Caco-2 (cell line): Measurements from ENCODE around the gene OAS1. TPM values are rescaled to one million over a fixed set of nuclear protein-coding genes. Genes with fewer than 3 reads are reported as not detected.
"Not testable (repeated sequence)": the region's sequence is repeated elsewhere in the genome, so short reads cannot be mapped to it uniquely, and the experiment has no call there.

Experiments
- BruUV-seq: library from RNA; stranded (reverse); fragments of 400-500 nt; replicated peaks from 2 replicates; lab custom pipeline; 2021; lab: Mats Ljungman, UMichigan
- CTCF ChIA-PET: fragments of 300-600 bp; sonication (Branson Sonifier 250); formaldehyde crosslinking; loops from one replicate; lab custom pipeline; 2022; ENCODE audit warnings: antibody characterized with exemption; lab: Charles Lee
- POLR2A ChIA-PET: fragments of 300-600 bp; sonication (Branson Sonifier 250); formaldehyde crosslinking; loops from one replicate; lab custom pipeline; 2022; ENCODE audit warnings: antibody characterized with exemption; lab: Charles Lee
- DNase-seq, 2 experiments: peaks; one replicate each; pipeline versions ENCODE4 v3.0.0 to v3.0.0-alpha.2; 2020 to 2022
- H3K27me3 ChIP-seq: replicated peaks from 2 replicates; pipeline ENCODE4 v1.6.0; 2011; ENCODE audit warnings: low read length; ENCODE audit not compliant: control insufficient read depth, insufficient read depth
- H3K36me3 ChIP-seq: 2 replicates; pipeline ENCODE4 v1.5.1; 2011; ENCODE audit warnings: low read length; ENCODE audit not compliant: control insufficient read depth, insufficient read depth
- H3K4me1 ChIP-seq: fragments of 250-450 bp; sonication (Bioruptor Pico); 2 replicates; pipeline ENCODE4 v1.5.1; 2020; ENCODE audit warnings: mild to moderate bottlenecking
- H3K4me3 ChIP-seq: 2 replicates; pipeline ENCODE4 v1.5.1; 2011; ENCODE audit warnings: low read depth, mild to moderate bottlenecking, control low read depth, low read length
- H3K9me3 ChIP-seq: fragments of 250-450 bp; sonication (Bioruptor Pico); 2 replicates; pipeline ENCODE4 v1.5.1; 2020; ENCODE audit warnings: mild to moderate bottlenecking, moderate library complexity
- H3K27ac Mint-ChIP-seq: one replicate; pipeline ENCODE4 v1.8.0; 2022; ENCODE audit warnings: mixed read lengths; ENCODE audit not compliant: unreplicated experiment
- H3K27me3 Mint-ChIP-seq: one replicate; pipeline ENCODE4 v1.8.0; 2022; ENCODE audit warnings: mixed read lengths; ENCODE audit not compliant: insufficient read depth, unreplicated experiment
- H3K36me3 Mint-ChIP-seq: one replicate; pipeline ENCODE4 v1.8.0; 2022; ENCODE audit warnings: mild to moderate bottlenecking, mixed read lengths; ENCODE audit not compliant: insufficient read depth, unreplicated experiment
- H3K4me1 Mint-ChIP-seq: one replicate; pipeline ENCODE4 v1.8.0; 2022; ENCODE audit warnings: low read depth, mixed read lengths; ENCODE audit not compliant: unreplicated experiment
- H3K4me3 Mint-ChIP-seq: one replicate; pipeline ENCODE4 v1.8.0; 2022; ENCODE audit warnings: mild to moderate bottlenecking, moderate library complexity, mixed read lengths; ENCODE audit not compliant: unreplicated experiment
- H3K9me3 Mint-ChIP-seq: one replicate; pipeline ENCODE4 v1.8.0; 2022; ENCODE audit warnings: mixed read lengths; ENCODE audit not compliant: unreplicated experiment
- intact Hi-C: fragments of 100-400 bp; cut with micrococcal nuclease; formaldehyde crosslinking; loops from one replicate; pipeline ENCODE4 v1.10.0; 2022; ENCODE audit not compliant: unreplicated experiment
- total RNA-seq: library from RNA; stranded (reverse); gene quantifications from 2 replicates; pipeline ENCODE4 v1.2.3, GENCODE V29; 2022
- TF ChIP-seq, protein P1 (sequence below), 2 experiments: fragments of 200-600 bp in 1 of 2; IDR thresholded peaks; 1 replicate in 1 of 2; 2 replicates in 1 of 2; pipeline versions ENCODE4 v1.5.1 to v1.8.0; 2011 to 2022; ENCODE audit warnings: antibody characterized with exemption in 1 of 2, control low read depth in 1 of 2, inconsistent platforms in 1 of 2, low read depth in 1 of 2, low read length in 1 of 2, mild to moderate bottlenecking in 1 of 2, moderate library complexity in 1 of 2; ENCODE audit not compliant: insufficient read depth in 1 of 2, severe bottlenecking in 1 of 2, unreplicated experiment in 1 of 2

The OAS1 gene
- total RNA-seq, 1 experiment from 2014 or later = 14.2 TPM

- H3K36me3 Mint-ChIP-seq = no peaks in the 10 kb centered on the region
- no peak overlapping the region for H3K27ac Mint-ChIP-seq
- no peaks in the 10 kb centered on the region for H3K27me3 ChIP-seq
- no peak overlapping the region for H3K4me3 ChIP-seq
- no peaks in the 10 kb centered on the region for H3K4me1 ChIP-seq
- H3K36me3 ChIP-seq = no peaks in the 10 kb centered on the region
- TF ChIP-seq, protein P1, sequence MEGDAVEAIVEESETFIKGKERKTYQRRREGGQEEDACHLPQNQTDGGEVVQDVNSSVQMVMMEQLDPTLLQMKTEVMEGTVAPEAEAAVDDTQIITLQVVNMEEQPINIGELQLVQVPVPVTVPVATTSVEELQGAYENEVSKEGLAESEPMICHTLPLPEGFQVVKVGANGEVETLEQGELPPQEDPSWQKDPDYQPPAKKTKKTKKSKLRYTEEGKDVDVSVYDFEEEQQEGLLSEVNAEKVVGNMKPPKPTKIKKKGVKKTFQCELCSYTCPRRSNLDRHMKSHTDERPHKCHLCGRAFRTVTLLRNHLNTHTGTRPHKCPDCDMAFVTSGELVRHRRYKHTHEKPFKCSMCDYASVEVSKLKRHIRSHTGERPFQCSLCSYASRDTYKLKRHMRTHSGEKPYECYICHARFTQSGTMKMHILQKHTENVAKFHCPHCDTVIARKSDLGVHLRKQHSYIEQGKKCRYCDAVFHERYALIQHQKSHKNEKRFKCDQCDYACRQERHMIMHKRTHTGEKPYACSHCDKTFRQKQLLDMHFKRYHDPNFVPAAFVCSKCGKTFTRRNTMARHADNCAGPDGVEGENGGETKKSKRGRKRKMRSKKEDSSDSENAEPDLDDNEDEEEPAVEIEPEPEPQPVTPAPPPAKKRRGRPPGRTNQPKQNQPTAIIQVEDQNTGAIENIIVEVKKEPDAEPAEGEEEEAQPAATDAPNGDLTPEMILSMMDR (IDR thresholded peaks at IDR 0.05; ENCODE audit: insufficient read depth in 1 of 2, low read depth in 1 of 2, low read length in 1 of 2, severe bottlenecking in 1 of 2, unreplicated experiment in 1 of 2) = no peak
- H3K27me3 Mint-ChIP-seq = no peaks in the 10 kb centered on the region
- H3K9me3 ChIP-seq = peaks cover 15% of the 10 kb centered on the region
- CTCF ChIA-PET = no interaction called here
- BruUV-seq = no TSS peak
- intact Hi-C loops = no loop called here
- no peak overlapping the region for H3K4me3 Mint-ChIP-seq
- H3K4me1 Mint-ChIP-seq = no peaks in the 10 kb centered on the region
- DNase-seq = no peak
- H3K9me3 Mint-ChIP-seq = peaks cover 28% of the 10 kb centered on the region
- POLR2A ChIA-PET = no interaction called here
Measured at GRCh38 chr12:112916270-112916669, 9.5 kb downstream of the OAS1 start.

DNA sequence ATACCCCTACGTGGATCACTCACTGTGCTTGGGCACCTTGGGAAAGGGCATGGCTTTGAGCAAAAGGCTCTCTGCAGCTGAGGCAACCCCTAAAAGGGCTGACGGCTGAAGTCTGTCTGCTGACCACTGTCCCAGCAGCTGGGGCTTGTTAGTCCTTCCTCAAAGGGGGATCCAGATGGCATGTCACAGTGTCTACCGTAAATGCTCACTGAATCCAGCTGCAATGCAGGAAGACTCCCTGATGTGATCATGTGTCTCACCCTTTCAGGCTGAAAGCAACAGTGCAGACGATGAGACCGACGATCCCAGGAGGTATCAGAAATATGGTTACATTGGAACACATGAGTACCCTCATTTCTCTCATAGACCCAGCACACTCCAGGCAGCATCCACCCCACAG lies 12.4 kb downstream of the OAS1 start:
- ChIA-PET CTCF (no interaction called here), POLR2A (no interaction called here)
- no peaks in the 10 kb centered on the region for H3K36me3 Mint-ChIP-seq
- H3K4me3 Mint-ChIP-seq = no peak overlapping the region
- DNase-seq = no peak
- BruUV-seq = no TSS peak
- no peak overlapping the region for H3K27ac Mint-ChIP-seq
- Histone ChIP-seq H3K27me3 (no peaks in the 10 kb centered on the region), H3K36me3 (no peaks in the 10 kb centered on the region), H3K4me3 (no peak overlapping the region), H3K4me1 (no peaks in the 10 kb centered on the region), H3K9me3 (no peaks in the 10 kb centered on the region; the same call in 1 of the 2 replicates)
- intact Hi-C loops = no loop called here
- TF ChIP-seq, protein P1 (IDR thresholded peaks at IDR 0.05; ENCODE audit: insufficient read depth in 1 of 2, low read depth in 1 of 2, low read length in 1 of 2, severe bottlenecking in 1 of 2, unreplicated experiment in 1 of 2) = no peak
- H3K4me1 Mint-ChIP-seq = no peaks in the 10 kb centered on the region
- peaks cover 3% of the 10 kb centered on the region for H3K27me3 Mint-ChIP-seq
- H3K9me3 Mint-ChIP-seq = peaks cover 13% of the 10 kb centered on the region

DNA sequence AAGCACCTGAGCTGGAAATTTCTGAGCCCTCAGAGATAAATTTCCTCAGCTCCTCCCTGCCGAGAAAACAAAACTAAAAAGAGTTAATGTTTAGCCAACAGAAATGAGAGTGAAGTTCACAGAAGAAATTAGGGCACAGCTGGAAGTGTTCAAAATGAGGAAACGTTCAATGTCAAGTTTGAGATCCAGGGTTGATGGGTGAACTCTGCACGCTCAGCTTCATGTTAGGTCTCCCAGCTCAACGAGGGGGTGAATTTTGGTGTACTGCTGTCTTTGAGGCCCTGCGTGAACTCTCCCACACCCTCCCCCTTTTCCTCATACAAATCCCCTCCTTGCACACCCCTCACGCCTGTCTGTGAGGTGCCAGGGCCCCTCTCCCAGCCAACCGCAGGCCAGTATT lies 18.2 kb downstream of the OAS1 start:
- Histone ChIP-seq H3K9me3 (peaks cover 34% of the 10 kb centered on the region), H3K4me3 (no peak overlapping the region), H3K4me1 (peaks cover 37% of the 10 kb centered on the region), H3K36me3 (no peaks in the 10 kb centered on the region), H3K27me3 (no peaks in the 10 kb centered on the region)
- BruUV-seq = no TSS peak
- Mint-ChIP-seq H3K4me3 (no peak overlapping the region), H3K27me3 (peaks cover 3% of the 10 kb centered on the region), H3K9me3 (peaks cover 9% of the 10 kb centered on the region), H3K36me3 (peaks cover 10% of the 10 kb centered on the region), H3K27ac (no peak overlapping the region), H3K4me1 (peaks cover 7% of the 10 kb centered on the region)
- ChIA-PET CTCF (no interaction called here), POLR2A (no interaction called here)
- DNase-seq = no peak
- TF ChIP-seq, protein P1 (IDR thresholded peaks at IDR 0.05; ENCODE audit: insufficient read depth in 1 of 2, low read depth in 1 of 2, low read length in 1 of 2, severe bottlenecking in 1 of 2, unreplicated experiment in 1 of 2) = no peak
- intact Hi-C loops = no loop called here

DNA sequence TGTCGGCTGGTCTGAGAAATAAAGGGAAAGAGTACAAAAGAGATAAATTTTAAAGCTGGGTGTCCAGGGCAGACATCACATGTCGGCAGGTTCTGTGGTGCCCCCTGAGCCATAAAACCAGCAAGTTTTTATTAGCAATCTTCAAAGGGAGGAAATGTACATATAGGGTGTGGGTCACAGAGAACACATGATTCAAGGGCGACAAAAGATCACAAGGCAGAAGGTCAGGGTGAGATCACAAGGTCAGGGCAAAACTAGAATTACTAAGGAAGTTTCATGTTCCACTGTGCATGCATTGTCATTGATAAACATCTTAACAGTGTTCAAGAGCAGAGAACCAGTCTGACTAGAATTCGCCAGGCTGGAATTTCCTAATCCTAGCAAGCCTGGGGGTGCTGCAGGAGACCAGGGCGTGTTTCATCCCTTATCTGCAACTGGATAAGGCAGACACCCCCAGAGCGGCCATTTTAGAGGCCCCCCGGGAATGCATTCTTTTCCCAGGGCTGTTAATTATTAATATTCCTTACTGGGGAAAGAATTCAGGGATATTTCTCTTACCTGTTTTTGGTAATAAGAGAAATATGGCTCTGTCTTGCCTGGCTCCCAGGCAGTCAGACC lies 19.8 kb downstream of the OAS1 start:
- H3K4me3 ChIP-seq, BruUV-seq, H3K36me3 Mint-ChIP-seq, H3K27me3 Mint-ChIP-seq, intact Hi-C loops, H3K27me3 ChIP-seq, H3K4me1 Mint-ChIP-seq, H3K36me3 ChIP-seq, H3K9me3 Mint-ChIP-seq, H3K4me3 Mint-ChIP-seq, CTCF ChIA-PET: not testable (repeated sequence)
- peaks cover 34% of the 10 kb centered on the region for H3K9me3 ChIP-seq
- POLR2A ChIA-PET = interaction anchor here (0.6 kb wide), 1 partner anchor 12 kb away, joined by 3 read pairs; the partner anchor contains the start of gene OAS3
- peak overlapping the region; percentile 67 for H3K27ac Mint-ChIP-seq
- H3K4me1 ChIP-seq = peaks cover 37% of the 10 kb centered on the region
- DNase-seq = peak; percentile 81 to 87
